Activated gamma-delta T cell treated with Interleukin-2 at 50 U/mL for 16 hours (primary cell): ENCODE results near the gene YEATS4.

ENCODE experiments used
- DNase-seq: peaks from one replicate; pipeline ENCODE4 v3.0.0-alpha.2; 2020

YEATS4 gene

GRCh38 chr12:69343357-69343756 is 16.2 kb upstream of the YEATS4 start:
- no peak for DNase-seq

GRCh38 chr12:69343885-69344612 is 15.5 kb upstream of the YEATS4 start:
- DNase-seq, result no peak

- no peak for DNase-seq
Observed at GRCh38 chr12:69345077-69345476, 14.5 kb upstream of the YEATS4 start.

GRCh38 chr12:69345742-69346141 is 13.8 kb upstream of the YEATS4 start:
- DNase-seq, result no peak

- DNase-seq, result no peak
Observed at GRCh38 chr12:69348162-69348938, 11.2 kb upstream of the YEATS4 start, which contains the start of gene LYZ. Gene LYZ, plus strand, starts transcription at chr12:69348381. Its CDS starts 28 bp downstream, at chr12:69348409.

GRCh38 chr12:69350002-69350626 is 9.4 kb upstream of the YEATS4 start:
- DNase-seq, result no peak

- no peak for DNase-seq
Observed at GRCh38 chr12:69350777-69351176, 8.8 kb upstream of the YEATS4 start.

- no peak for DNase-seq
Observed at GRCh38 chr12:69351462-69352236, 7.9 kb upstream of the YEATS4 start.

- DNase-seq, result no peak
Observed at GRCh38 chr12:69352904-69353303, 6.6 kb upstream of the YEATS4 start.

- no peak for DNase-seq
Observed at GRCh38 chr12:69354172-69354555, 5.4 kb upstream of the YEATS4 start.

- DNase-seq, result no peak
Observed at GRCh38 chr12:69354556-69355187, 4.9 kb upstream of the YEATS4 start.

GRCh38 chr12:69355363-69356028 is 4.0 kb upstream of the YEATS4 start:
- no peak for DNase-seq

GRCh38 chr12:69360348-69360672 is 767 bp downstream of the YEATS4 start:
- no peak for DNase-seq

GRCh38 chr12:69366796-69367195 is 7.3 kb downstream of the YEATS4 start:
- DNase-seq, result no peak

GRCh38 chr12:69368171-69368570 is 8.6 kb downstream of the YEATS4 start:
- no peak for DNase-seq

GRCh38 chr12:69383074-69383473 is 23.5 kb downstream of the YEATS4 start:
- no peak for DNase-seq

GRCh38 chr12:69385038-69385437 is 25.5 kb downstream of the YEATS4 start:
- no peak for DNase-seq

- DNase-seq, result no peak
Observed at GRCh38 chr12:69386921-69387320, 27.4 kb downstream of the YEATS4 start.

GRCh38 chr12:69388371-69388770 is 28.8 kb downstream of the YEATS4 start:
- DNase-seq, result no peak

GRCh38 chr12:69389831-69390230 is 30.3 kb downstream of the YEATS4 start:
- no peak for DNase-seq

GRCh38 chr12:69392179-69392928 is 32.8 kb downstream of the YEATS4 start:
- no peak for DNase-seq
